Measurements from ENCODE around the gene RGS14.

The RGS14 gene

DNA sequence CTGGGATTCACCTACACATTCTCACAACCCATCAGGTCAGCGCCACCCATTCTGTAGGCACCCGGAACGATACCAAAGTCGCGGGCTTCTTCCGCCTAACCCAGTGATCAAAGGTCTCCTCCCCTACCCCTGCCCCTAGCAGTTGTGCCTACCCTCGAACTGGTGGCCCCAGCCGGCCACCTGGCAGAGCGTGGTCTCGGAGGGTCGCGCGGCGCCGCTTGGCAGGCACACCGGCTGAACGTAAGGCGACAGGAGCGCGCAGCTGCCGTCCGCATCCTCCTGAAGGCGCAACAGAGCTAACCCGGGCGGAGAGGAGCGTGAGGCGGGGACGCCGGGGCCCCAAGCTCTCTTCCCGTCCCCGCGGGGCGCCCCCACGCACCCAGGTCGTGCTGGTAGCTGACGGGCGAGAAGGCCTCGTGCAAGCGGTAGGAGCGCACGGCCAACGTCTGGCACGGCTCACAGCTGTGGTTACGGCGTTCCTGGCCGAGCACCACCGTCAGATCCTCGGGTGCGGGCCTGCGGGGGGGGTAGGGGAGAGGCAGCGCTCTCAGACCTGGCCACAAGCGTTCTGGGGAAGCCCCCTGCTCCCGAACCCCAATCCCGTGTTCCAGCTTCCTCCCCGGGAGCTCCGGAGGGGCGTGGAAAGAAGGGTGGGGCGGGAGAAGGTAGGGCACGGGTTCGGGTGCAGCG, 45.5 kb downstream of the RGS14 start:
- Histone ChIP-seq H3K4me3 (ENCODE audit: low read depth, low read length) (peak overlapping the region; percentile 51), H3K27me3 (ENCODE audit: insufficient read depth, low read depth, severe bottlenecking) (no peaks in the 10 kb centered on the region), H3K9me3 (ENCODE audit: severe bottlenecking) (no peaks in the 10 kb centered on the region), H3K36me3 (no peaks in the 10 kb centered on the region), H3K27ac (peak overlapping the region; percentile 68)
- TF ChIP-seq, protein P1, sequence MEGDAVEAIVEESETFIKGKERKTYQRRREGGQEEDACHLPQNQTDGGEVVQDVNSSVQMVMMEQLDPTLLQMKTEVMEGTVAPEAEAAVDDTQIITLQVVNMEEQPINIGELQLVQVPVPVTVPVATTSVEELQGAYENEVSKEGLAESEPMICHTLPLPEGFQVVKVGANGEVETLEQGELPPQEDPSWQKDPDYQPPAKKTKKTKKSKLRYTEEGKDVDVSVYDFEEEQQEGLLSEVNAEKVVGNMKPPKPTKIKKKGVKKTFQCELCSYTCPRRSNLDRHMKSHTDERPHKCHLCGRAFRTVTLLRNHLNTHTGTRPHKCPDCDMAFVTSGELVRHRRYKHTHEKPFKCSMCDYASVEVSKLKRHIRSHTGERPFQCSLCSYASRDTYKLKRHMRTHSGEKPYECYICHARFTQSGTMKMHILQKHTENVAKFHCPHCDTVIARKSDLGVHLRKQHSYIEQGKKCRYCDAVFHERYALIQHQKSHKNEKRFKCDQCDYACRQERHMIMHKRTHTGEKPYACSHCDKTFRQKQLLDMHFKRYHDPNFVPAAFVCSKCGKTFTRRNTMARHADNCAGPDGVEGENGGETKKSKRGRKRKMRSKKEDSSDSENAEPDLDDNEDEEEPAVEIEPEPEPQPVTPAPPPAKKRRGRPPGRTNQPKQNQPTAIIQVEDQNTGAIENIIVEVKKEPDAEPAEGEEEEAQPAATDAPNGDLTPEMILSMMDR (IDR thresholded peaks at IDR 0.05; ENCODE audit: low read depth, low read length), result no peak
- DNase-seq, result peak; percentile 33

DNA sequence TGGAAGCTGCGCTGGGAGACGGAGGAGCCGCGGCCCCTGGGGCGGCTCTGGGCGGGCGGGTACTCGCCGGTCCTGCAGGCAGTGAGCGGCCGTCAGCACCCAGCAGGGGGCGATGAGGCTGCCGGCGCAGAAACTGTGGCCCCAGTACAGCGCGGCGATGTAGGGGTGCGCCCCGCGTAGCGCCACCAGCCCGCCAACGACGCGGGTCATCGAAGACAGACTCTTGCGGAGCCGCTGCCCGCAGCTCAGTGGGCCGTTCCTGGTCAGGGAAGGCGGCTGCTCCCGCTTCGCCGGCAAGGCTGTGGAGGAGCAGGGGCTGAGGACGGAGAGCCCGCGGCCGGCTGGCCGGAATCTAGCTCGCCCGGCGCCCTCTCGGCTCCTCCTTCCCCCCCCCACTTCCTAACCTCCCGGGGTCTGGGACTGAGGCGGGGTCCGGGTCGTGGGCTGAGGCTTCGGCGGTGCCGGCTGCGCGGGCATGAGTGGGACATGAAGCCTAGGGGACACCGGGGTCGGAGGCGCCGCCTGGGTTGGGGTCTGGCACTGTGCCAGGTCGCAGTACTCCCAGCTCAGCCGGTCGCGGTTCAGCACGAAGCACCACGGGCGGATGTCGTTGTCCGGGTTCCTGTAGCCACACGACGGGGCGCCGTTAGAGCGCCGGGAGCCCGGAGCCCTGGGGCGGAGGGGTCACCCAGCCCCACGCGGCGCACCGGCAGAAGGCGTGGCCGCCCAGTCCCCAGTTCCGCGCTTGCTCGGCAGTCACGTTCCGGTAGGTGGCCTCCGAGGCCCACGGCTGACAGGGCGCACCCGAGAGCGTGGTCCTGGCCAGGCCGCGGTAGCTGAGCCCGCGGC, 46.3 kb downstream of the RGS14 start:
- Histone ChIP-seq H3K4me3 (ENCODE audit: low read depth, low read length) (peak overlapping the region; percentile 51), H3K27me3 (ENCODE audit: insufficient read depth, low read depth, severe bottlenecking) (no peaks in the 10 kb centered on the region), H3K36me3 (no peaks in the 10 kb centered on the region), H3K27ac (peak overlapping the region; percentile 68), H3K9me3 (ENCODE audit: severe bottlenecking) (no peaks in the 10 kb centered on the region)
- TF ChIP-seq, protein P1 (IDR thresholded peaks at IDR 0.05; ENCODE audit: low read depth, low read length), result peak; percentile 77
- peak; percentile 76 for DNase-seq

DNA sequence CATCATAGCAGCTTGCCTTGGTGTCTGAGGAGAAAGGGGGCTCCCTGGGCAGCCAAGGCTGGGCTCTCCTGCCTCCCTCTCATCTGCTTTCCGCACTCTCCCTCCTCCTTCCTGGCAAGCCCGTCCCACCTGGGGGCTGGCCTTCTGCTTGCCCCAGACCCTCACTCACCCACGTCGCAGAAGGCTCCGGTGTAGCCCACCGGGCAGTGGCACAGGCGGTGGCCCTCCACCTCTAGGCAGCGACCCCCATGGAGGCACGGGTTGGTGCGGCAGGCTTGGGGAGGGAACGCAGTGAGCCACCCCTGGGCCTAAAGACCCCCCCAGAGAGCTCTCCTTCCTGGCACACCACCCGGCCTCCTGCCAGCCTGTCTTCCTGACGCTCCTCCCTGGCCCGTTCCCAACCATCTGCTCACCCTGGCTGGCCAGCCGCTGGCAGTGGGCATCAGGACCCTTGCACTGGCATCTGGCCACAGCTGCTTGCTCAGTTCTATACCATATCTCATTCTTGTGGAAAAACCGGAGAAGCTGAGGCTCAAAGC, 47.0 kb downstream of the RGS14 start:
- TF ChIP-seq, protein P1 (IDR thresholded peaks at IDR 0.05; ENCODE audit: low read depth, low read length), result no peak
- Histone ChIP-seq H3K4me3 (ENCODE audit: low read depth, low read length) (peak overlapping the region; percentile 51), H3K27ac (peak overlapping the region; percentile 68), H3K36me3 (no peaks in the 10 kb centered on the region), H3K9me3 (ENCODE audit: severe bottlenecking) (no peaks in the 10 kb centered on the region), H3K27me3 (ENCODE audit: insufficient read depth, low read depth, severe bottlenecking) (no peaks in the 10 kb centered on the region)
- DNase-seq, result no peak

DNA sequence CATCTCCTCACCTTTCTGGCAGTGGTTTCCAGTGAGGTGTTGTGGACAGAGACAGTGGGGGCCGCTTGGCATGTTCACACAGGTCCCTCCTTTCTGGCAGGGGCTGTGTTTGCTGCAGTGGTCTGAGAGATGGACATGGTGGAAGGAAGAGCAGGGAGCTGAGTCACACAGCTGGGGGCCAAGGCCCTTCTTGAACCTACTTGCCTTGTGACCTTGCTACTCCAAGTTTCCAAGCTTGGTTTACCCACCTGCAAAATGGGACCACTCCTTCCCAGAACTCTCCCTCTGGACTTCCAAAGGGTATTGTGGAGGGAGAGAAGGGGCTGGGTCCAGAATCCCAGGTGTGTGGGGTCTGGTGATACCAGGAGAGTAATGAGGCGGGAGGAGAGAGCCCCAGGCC, 47.6 kb downstream of the RGS14 start:
- Histone ChIP-seq H3K36me3 (no peaks in the 10 kb centered on the region), H3K27ac (no peak overlapping the region), H3K4me3 (ENCODE audit: low read depth, low read length) (no peak overlapping the region), H3K9me3 (ENCODE audit: severe bottlenecking) (no peaks in the 10 kb centered on the region), H3K27me3 (ENCODE audit: insufficient read depth, low read depth, severe bottlenecking) (no peaks in the 10 kb centered on the region)
- TF ChIP-seq, protein P1 (IDR thresholded peaks at IDR 0.05; ENCODE audit: low read depth, low read length), result no peak
- no peak for DNase-seq

DNA sequence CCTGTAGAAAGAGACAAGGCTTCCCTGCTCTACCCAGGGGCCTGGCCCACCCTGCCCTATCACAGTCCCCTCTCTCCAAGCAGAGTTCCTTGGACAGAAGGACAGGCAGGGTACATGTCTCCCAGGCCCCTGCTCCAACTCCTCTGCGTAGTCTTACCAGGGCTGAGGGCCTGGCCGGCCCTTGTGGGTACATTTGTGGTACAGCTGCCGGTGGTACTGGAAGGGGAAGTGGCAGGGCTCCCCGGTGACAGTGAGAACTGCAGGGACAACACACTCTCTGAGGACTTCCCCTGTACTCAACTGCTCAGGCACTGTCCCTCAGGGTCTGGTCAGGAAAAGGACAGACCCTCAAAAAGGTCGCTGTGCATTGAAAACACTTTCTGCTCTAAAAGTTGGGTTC, 48.1 kb downstream of the RGS14 start:
- no peaks in the 10 kb centered on the region for H3K27me3 ChIP-seq (ENCODE audit: insufficient read depth, low read depth, severe bottlenecking)

More for the DNA sequence above, 48.1 kb downstream of the RGS14 start:
- no peaks in the 10 kb centered on the region for H3K9me3 ChIP-seq (ENCODE audit: severe bottlenecking)
- no peak overlapping the region for H3K27ac ChIP-seq
- TF ChIP-seq, protein P1 (IDR thresholded peaks at IDR 0.05; ENCODE audit: low read depth, low read length), result no peak
- H3K4me3 ChIP-seq (ENCODE audit: low read depth, low read length), result no peak overlapping the region
- no peaks in the 10 kb centered on the region for H3K36me3 ChIP-seq
- DNase-seq, result no peak
